AML-193 (cell line): Measurements from ENCODE around the gene DHX30.
"Not testable (repeated sequence)": the region's sequence is repeated elsewhere in the genome, so short reads cannot be mapped to it uniquely, and the experiment has no call there.

Experiments used
- DNase-seq, 2 experiments: peaks; one replicate each; lab custom pipeline; 2025; lab: John Stamatoyannopoulos, UW

Gene DHX30

DNA sequence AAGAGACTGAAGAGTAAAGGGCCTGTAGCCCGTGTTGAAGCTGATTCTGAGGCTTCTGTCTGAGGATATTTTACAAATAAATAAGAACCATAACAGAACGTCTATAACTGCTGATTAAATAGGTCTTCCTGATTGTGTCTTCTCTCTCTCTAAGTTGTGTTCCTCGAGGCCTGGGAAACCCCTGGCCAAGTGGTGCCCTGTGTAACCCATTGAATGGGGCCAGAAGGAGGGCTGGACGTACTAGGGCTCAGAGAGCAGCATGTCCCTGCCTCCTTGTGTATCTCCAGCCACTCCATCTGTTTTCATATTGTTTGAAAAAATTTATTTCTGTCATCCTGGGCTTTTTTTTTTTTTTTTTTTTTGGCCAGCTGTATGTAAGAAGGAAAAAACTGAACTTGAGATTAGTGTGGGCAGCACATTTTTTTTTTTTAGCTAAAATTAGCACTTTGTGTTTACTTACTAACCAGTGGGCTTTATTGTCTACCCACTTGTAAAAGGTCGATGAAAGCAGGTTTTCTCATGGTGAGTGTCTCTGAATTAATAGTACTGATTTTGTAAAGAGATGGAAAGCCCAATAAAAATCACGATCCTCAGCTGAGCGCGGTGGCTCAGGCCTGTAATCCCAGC is 10.7 kb downstream of the DHX30 start:
- no peak for DNase-seq

DNA sequence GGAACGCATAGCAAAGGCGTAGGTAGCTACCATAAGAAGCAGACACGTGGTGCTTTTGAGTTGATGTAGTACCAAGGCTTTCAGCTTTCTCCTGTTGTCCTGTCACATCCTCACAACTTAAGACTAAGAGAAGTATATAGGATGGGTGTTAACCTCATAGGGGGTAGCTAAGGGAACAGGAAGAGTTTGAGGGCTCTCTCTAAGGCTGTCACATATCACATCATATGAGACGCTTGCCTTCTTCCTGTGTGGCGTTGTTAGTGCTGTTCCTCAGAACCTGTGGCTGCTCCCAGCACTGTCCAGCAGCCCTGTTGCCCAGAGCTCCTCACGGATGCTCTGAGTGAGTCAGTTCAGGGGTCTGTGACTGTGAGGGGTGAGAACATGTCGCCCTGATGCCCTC is 14.7 kb downstream of the DHX30 start:
- DNase-seq, result no peak

DNA sequence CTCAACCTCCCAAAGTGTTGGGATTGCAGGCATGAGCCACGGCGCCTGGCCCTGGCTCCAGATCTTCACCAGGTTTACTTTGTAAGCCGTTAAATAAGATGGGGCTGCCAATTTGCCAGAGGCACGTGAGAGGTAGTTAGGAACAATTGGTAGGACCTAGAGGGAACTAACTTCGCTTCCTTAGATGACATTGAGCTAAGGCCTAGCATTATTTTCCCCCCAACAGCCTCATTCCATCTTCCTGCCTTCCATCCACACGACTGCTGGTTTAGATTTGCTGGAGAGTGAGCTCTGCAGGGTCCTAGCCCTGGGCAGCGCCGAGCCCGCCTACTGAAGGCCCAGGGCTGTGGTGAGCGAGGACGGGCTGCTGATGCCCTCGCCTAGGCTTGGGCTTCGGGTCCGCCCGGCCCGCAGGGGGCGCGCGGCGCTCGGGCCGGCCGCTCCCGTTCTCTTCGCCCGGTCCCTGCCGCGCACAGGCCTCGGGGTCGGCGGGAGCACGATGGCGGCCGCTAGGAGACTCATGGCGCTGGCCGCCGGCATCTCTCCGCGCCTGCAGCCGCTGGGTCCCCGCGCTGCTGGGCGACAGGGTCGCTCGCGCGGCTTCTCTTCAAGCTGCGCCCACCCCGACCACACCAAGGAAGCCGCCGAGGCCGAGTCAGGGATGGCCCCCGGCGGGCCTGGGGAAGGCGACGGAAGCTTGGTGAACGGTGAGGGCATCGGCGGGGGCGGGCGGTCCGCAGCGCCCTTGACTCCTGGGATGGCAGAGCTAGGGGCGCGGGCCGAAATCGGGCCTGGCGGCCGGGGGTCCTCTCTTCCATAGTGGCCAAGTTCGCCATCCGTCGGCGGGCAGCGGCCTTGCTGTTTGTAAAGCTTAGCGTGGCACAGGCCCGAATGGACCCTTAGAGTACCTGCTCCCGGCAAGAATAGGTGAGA is 21.9 kb downstream of the DHX30 start:
- peak; percentile 86 to 90 for DNase-seq

DNA sequence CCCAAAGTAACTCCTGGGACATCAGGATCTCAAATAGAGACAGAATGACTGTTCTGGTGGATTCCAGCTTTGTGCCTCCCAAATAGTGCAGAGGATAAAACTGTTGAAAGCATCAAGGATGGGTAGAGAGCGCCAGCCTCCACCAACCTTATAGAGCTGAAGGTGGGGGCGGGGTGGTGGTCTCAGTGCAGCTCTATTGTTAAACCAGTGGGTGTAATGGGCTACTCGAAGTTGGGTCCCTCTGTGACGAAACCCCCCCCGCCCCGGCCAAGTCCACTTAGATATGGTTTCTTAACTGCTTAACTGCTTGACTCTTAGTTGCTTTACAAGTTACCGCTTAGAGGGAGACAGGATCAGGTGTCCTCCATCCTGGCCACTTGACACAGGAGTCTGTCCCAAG is 22.7 kb downstream of the DHX30 start:
- DNase-seq, result no peak

DNA sequence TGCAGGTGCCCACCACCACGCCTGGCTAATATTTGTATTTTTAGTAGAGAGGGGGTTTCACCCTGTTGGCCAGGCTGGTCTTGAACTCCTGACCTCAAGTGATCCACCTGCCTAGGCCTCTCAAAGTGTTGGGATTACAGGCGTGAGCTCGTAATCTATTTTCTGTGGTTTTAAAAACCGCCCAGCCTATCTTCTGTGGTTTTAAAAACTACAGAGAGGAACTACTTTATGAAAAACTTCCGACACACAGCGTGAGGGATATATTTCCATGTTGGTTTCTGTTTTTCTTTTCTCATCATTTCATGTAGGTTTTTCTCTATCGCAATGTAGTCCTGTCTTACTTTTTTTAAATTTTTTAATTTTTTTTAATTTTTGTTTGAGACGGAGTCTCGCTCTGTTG is 26.5 kb downstream of the DHX30 start:
- DNase-seq, result not testable (repeated sequence)

DNA sequence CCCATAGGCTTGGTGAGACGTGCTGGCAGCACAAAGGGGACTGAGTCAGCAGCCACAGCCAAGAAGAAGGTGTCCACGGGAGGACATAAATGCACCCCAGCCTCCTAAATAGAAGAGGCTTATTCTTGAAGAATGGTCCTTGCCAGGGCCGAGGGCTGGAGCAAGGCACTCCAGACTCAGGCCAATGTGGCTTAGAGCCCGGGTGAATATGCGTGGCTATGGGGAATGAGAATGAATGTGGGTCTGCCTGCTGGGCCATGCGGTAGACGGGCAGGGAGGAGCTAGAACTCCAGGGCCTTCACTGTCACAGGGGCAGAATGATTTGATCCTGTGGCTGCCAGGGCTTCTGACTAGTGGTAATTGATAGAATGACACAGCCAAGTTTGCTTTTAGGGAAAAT is 34.0 kb downstream of the DHX30 start:
- DNase-seq, result no peak

DNA sequence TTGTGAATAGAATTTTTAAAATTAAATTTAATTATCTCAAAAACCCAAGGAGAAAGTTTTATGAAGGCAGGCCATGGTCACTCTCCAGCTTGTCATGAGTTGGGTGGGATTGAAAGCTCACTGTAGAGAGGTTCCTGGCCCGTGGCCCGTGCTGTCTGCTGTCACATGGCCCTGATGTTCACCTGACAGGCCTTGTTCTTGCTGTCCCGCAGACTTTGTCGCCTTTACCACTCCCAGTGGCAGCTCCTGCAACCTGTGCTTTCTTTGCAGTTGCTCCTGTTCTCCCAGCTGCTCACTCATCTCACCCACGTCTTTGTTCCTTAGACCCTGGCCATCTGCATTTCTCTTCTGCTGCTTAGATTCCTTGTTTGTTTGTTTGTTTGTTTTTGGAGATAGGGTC is 35.6 kb downstream of the DHX30 start:
- DNase-seq, result no peak

DNA sequence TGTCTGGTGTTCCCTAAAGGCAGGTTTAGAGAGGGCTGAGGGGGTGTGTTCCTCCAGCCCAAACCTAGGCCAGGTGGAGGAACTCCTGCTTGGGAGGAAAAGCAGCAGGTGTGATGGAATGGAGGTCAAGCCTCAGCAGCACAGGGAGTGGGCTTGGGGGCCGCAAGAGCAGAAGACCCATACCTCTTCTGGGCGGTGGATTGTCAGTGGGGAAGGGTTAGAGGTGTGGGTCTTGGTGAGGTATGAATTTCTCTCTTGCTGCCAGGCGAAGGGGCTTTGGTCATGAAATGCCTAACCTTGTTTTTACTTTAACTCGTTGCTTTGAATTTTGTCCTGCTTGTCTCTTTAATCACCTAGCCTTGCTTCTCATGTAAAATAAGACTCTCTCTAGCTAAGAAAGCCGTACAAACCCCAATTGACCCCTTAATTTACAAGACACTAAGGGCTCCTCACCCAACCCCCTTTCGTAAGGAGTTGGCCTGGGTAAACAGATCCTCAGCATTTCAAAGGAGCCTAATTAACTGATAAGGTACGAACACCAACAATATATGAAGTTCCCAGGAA is 38.9 kb downstream of the DHX30 start:
- DNase-seq, result no peak

DNA sequence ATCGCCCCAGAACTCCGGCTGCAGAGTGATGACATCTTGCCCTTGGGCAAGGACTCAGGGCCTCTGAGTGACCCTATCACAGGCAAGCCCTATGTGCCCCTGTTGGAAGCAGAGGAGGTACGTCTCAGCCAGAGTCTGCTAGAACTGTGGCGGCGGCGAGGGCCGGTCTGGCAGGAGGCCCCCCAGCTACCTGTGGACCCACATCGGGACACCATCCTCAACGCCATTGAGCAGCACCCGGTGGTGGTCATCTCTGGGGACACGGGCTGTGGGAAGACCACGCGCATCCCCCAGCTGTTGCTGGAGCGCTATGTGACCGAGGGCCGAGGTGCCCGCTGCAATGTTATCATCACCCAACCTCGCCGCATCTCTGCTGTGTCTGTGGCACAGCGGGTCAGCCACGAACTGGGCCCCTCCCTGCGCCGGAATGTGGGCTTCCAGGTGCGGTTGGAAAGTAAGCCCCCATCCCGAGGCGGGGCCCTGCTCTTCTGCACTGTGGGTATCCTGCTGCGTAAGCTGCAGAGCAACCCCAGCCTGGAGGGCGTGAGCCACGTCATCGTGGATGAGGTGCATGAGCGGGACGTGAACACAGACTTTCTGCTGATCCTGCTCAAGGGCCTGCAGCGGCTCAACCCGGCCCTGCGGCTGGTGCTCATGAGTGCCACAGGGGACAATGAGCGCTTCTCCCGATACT is 43.4 kb downstream of the DHX30 start:
- DNase-seq, result no peak

DNA sequence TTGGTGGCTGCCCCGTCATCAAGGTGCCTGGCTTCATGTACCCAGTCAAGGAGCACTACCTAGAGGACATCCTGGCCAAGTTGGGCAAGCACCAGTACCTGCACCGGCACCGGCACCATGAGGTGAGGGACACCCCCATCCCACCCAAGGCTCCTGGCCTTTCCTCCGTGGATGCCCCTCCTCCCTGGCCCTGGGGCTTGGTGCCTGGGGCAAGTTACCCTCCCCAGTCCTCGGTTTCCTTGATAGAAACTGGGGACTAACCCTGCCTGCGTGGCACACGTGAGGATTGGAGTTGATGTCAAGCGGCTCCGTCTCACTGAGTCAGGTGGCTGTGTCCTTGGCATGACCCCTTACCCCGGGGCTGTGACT is 43.9 kb downstream of the DHX30 start:
- DNase-seq, result no peak

DNA sequence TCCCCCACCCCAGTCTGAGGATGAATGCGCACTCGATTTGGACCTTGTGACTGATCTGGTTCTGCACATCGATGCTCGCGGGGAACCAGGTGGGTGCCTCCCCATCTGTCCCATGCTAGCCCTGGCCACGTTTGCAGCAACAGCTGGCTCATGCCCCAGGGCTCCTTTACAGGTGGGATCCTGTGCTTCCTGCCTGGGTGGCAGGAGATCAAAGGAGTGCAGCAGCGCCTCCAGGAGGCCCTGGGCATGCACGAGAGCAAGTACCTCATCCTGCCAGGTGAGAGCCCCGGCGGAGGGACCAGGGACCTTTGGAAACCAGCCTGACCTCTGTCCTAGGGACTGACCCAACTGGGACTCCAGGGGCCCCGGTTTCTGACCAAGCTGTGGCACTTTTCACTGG is 44.3 kb downstream of the DHX30 start:
- DNase-seq, result no peak

DNA sequence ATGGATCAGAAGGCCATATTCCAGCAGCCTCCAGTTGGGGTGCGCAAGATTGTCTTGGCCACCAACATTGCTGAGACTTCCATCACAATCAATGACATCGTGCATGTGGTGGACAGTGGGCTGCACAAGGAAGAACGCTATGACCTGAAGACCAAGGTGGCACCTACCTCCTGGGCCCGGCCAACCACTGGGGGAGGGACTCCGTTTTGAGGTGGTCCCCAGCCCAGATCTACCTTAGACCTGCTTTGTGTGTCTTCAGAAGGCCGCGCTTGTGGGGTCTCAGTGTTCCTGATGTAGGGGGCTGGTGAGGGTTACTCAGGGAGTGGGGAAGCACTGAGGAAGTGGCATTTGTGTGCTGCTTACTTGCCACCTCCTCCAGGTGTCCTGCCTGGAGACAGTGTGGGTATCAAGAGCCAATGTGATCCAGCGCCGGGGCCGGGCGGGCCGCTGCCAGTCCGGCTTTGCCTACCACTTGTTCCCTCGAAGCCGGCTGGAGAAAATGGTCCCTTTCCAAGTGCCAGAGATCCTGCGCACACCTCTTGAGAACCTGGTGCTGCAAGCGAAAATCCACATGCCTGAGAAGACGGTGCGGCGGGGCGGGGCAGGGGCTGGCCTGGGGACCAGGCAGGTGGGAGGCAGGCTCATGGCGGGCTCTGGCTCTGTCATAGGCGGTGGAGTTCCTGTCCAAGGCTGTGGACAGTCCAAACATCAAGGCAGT is 45.0 kb downstream of the DHX30 start:
- no peak for DNase-seq

DNA sequence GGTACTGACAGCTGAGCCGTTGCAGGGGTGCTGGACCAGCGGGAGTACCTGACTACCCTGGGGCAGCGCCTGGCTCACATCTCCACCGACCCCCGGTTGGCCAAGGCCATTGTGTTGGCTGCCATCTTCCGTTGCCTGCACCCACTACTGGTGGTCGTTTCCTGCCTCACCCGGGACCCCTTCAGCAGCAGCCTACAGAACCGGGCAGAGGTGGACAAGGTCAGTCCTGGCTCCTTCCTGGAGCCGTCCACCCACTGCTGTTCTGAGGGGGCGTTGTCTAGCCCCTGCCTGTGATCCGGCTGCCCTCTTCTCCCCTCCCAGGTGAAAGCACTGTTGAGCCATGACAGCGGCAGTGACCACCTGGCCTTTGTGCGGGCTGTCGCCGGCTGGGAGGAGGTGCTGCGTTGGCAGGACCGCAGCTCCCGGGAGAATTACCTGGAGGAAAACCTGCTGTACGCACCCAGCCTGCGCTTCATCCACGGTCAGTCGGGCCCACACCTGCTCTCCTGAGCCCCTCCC is 45.7 kb downstream of the DHX30 start:
- DNase-seq, result no peak

DNA sequence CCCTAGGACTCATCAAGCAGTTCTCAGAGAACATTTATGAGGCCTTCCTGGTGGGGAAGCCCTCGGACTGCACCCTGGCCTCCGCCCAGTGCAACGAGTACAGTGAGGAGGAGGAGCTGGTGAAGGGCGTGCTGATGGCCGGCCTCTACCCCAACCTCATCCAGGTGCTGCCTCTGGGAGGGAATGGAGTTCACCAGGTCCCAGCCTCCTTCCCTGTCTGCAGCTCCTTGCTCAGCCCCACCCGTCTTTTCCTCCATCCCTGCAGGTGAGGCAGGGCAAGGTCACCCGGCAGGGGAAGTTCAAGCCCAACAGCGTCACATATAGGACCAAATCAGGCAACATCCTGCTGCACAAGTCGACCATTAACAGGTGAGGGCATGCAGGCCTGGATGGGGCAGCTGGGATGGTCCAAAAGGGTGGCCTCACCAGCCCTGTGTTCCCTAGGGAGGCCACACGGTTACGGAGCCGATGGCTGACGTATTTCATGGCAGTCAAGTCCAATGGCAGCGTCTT is 46.3 kb downstream of the DHX30 start:
- no peak for DNase-seq

DNA sequence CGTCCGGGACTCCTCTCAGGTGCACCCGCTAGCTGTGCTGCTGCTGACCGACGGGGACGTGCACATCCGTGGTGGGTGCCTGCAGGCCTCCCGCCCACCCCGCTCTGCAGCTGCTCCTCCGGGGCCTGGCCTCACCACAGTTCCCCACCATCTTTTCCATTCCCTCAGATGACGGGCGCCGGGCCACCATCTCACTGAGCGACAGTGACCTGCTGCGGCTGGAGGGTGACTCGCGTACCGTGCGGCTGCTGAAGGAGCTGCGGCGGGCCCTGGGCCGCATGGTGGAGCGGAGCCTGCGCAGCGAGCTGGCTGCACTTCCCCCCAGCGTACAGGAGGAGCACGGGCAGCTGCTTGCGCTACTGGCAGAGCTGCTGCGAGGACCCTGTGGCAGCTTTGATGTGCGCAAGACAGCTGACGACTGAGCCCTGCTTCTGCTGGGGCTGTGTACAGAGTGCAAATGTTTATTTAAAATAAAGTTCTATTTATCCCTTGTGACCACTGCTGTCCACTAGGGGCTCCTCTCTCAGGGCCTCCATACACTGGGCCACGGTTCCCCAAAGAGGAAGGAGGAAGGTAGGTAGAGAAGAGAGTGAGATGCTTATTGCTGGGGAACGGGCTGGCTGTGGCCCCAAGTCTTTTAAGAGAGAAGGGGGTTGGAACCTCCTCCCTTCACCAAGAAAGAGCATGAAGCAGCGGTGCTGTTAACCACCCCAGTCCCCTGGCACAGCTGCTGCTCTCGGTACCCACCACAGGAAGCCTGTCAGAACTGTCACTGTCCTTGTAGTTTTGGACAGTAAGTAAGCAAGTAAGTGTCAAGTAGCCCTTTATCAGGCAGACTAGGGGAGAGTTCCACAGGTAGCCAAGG is 47.0 kb downstream of the DHX30 start:
- DNase-seq, result peak; percentile 35 to 37

DNA sequence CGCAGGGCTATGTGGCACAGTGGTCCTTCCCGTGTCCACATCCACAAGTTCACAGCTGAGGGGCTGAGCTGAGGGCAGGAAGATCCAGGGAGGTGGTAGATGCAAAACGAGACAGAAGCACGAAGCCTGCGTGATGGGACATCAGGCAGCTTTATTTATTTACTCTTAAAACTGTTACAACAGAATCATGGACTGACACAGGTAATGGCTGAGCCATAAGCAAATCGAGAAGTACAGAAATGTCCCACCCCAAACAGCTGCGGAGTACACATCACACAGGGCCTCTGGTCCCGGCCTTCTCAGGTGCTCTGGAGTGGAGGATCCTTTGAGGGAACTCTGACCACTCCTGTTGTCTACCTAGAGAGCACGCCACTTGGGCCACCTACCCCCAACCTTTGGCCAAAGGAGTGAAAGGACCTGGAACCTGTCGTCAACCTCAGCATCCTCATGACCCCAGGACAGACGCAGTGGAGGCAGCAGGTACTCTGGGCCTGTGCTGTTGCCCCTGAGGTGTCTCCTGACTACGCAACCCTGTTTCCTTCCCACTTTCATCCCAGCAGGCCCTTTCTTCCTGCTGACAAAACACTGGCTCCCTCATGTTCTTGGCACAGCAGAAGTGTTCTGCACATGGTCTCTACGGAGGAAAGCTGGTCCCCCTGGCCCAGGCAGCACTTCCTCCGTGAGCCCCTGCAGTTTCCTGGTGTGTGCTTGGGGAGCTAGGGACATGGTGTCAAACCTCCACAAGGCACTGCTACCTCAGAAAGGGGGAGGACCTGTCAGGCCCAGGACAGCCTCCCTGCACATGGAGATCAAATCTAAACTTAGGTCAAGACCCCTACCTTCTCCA is 47.8 kb downstream of the DHX30 start:
- DNase-seq, result no peak

DNA sequence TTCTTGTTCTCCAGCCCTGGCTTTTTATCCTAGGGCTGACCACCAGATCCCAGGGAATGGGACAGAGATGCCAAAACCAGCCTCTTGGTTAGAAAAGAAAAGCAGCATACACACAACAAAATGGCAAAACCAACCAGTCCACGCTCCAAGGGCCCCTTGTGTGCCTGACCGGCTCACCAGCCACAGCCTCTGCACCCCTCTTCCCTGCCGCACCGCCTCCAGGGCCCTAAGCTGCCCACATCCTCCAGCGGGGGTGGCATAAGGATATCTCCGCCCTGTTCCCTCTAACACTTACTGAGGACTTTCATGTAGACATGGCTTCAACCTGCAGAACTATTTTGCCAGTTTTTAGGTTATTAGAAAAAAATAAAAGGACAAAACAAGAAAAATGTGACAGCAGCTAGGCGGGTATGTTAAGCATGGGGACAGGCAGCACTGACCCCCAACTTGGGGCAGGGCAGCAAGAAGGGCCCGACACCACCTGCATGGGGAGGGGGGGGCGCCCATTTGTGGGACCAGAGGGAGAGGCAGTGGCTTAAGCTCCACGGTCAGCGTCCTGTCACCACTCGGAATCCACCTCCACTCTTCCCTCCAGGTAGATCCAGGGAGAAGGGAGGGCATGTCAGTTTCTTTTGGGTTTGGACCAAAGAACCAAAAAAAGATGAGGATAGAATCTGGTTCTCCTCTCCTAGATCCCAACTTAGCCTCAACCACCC is 49.1 kb downstream of the DHX30 start:
- DNase-seq, result no peak

DNA sequence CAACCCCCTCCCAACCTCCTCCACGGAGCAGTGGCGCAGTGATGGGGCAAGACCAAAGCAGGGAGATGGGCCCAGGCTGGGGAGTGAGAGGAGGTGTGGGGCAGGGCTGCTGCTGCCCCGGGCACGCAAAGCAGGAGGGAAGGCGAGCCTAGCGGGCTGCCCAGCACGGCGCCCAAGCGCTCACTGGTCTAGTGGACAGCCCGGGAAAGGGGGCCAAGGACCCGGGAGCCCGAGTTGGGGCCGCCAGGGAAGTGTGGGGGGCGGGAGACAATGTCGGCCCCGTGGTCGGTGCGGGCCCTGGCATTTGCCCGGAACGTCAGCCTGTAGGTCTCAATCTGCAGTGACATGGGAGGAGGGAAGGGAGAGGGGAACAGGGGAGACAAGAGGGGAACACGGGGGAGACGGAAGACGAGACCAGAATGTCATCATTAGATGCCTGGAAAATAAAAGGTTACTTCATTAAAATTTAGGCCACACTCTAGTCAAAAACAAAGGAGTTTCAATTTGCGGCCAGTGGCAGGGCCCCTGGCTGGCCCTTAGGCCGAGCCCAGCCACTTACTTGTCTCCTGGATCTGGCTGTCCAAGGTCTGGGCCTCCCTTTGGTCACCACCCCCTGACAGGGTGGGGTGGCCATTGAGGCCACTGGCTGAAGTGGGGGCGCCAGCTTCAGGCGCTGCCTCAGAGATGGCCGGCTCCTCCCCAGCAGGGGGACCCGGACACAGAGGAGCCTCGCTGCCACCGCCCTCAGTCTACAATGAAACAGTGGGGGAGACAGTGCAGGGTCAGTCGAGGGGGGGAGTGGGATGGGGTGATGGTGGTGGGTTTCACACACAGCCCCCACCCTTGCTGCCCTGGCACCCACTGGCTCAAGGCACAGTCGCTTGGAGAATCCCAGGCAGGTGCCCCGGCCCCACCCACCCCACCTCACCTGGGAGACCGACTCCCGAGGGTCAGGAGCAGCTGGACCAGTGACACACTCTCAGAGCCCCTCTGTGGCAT is 50.0 kb downstream of the DHX30 start:
- no peak for DNase-seq
